ENCODE results near the gene RBFOX1. TPM values are rescaled to one million over a fixed set of nuclear protein-coding genes. Genes with fewer than 3 reads are reported as not detected.

Gene RBFOX1
- total and polyA plus RNA-seq, 5 donors, result 22.5 to 80.8 (median 65.0) TPM

DNA sequence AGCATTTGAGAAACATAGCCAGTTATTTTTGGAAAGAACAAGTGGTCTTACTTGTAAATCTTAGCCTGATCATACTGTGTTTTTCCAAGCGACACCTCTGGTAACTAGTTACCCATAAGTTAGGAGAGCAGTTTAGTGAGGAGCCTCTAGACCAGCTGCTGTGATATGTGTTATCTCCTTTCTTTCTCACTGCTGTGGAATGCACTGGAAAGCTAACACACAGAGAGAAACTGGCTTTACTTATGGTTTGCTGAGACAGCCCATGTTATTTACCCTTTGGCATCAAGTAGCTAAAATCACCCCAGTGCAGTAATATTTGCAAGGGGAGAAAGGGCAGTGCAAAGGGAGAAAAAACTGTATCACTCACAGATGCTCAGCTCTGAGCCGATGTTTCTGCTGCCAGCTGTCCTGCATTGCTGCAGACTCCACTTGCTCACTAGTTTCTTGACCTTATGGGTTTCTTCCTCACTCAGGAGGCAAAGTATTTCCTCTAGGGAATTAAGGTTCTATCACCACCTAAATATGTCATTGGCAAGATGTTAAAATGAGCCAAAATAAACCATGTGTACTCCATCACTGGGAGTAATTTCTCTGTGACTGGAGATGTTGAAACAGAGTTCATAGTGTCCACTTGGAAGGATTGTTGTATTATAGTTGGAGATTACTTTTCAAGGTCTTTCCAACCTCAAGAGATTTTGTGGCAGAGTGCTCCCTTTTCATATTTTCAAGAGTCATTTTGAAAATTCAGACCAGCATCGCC, 2.3 kb downstream of the RBFOX1 start:
- 29% methylated on average over 3 of the region's 3 CpGs for WGBS
- ATAC-seq, result no peak
- no peaks in the 10 kb centered on the region for H3K27me3 ChIP-seq (ENCODE audit: control insufficient read depth, insufficient read depth)
- H3K4me1 ChIP-seq (ENCODE audit: control insufficient read depth, insufficient read depth, low read length), result peaks cover 3% of the 10 kb centered on the region
- H3K4me3 ChIP-seq (ENCODE audit: low read length), result peak overlapping the region; percentile 63
- DNase-seq, result no peak
- intact Hi-C loops (cut with DNase I), result no loop called here
- H3K27ac ChIP-seq (ENCODE audit: low read length), result peak overlapping the region; percentile 96
- no peaks in the 10 kb centered on the region for H3K9me3 ChIP-seq (ENCODE audit: control insufficient read depth, low read length)

DNA sequence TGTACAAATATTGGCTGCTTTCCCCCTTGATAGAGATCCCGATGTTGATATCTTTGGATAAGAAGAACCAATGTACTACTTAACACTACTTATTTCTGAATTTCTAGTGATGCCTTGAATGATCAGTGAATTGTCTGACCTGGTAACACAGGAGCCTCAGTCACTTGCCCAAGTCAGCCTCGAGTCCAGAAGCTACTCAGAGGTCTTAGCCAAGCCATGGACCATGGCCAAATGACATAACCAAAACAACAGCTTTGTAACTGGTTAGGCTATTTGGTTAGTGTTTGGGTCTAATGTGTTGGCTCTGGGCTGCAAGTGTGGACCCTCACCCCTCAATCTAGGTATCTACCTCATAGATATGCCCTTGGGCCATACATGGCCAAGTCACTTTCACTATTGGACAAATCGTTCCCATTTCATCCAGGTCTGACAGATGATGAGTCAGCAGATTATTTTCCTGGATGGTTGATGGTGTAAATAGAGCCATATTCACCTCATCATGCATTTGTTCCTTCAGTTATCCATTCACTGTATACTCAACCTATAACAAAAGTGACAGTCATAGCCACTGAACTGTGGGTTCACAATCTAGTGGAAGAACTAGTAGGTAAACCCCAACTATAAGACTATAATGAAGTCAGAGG, 3.5 kb downstream of the RBFOX1 start:
- Histone ChIP-seq H3K27me3 (ENCODE audit: control insufficient read depth, insufficient read depth) (no peaks in the 10 kb centered on the region), H3K27ac (ENCODE audit: low read length) (peak overlapping the region; percentile 84), H3K9me3 (ENCODE audit: control insufficient read depth, low read length) (no peaks in the 10 kb centered on the region), H3K4me1 (ENCODE audit: control insufficient read depth, insufficient read depth, low read length) (peaks cover 3% of the 10 kb centered on the region), H3K4me3 (ENCODE audit: low read length) (no peak overlapping the region)
- DNase-seq (no peak), ATAC-seq (no peak)
- 43% methylated on average over 3 of the region's 3 CpGs for WGBS
- intact Hi-C loops (cut with DNase I), result no loop called here

DNA sequence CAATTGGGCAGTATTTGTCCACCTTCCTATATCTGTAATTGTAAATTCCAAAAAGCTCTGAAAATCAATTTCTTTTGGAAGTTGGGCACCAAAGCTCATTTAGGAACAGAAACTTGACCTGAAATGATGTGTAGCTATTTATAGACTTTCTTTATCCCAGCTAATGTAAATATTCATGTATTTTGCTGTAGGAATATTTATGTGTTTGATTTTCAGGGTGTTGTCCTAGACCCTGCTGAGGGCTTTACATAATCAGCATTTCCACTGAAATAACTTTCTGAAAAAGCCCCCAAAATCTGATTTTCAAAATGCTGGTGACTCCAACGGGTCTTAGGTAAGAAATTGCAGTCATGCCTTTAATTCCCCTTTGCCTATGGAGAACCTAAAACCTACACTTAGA, 4.1 kb downstream of the RBFOX1 start:
- Histone ChIP-seq H3K27ac (ENCODE audit: low read length) (peak overlapping the region; percentile 66), H3K4me1 (ENCODE audit: control insufficient read depth, insufficient read depth, low read length) (peaks cover 3% of the 10 kb centered on the region), H3K9me3 (ENCODE audit: control insufficient read depth, low read length) (no peaks in the 10 kb centered on the region), H3K27me3 (ENCODE audit: control insufficient read depth, insufficient read depth) (no peaks in the 10 kb centered on the region), H3K4me3 (ENCODE audit: low read length) (no peak overlapping the region)
- intact Hi-C loops (cut with DNase I), result no loop called here
- DNase-seq (no peak), ATAC-seq (no peak)
- WGBS, result 64% methylated on average over 1 of the region's 1 CpG

DNA sequence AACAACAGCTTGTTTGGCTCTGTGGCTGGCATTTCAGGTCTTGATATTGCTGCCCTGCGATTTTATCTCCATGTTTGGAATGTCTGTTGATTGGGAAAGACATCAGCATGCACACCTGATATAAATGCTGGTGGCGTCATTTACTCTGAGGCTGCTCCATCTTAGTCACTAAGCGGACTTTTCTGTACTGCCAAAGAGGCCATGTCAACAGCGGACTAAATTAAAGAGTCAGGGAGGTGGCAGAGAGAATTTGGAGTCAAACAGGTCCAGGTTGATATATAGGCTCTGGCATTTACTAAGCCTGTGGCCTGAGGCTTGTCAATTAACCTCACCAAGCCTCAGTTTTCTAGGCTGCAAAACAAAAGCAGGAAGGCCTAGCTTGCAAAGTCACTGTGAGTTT, 6.2 kb downstream of the RBFOX1 start:
- Histone ChIP-seq H3K27me3 (ENCODE audit: control insufficient read depth, insufficient read depth) (no peaks in the 10 kb centered on the region), H3K4me3 (ENCODE audit: low read length) (no peak overlapping the region), H3K27ac (ENCODE audit: low read length) (peak overlapping the region; percentile 61), H3K9me3 (ENCODE audit: control insufficient read depth, low read length) (no peaks in the 10 kb centered on the region), H3K4me1 (ENCODE audit: control insufficient read depth, insufficient read depth, low read length) (peaks cover 3% of the 10 kb centered on the region)
- DNase-seq (no peak), ATAC-seq (no peak)
- intact Hi-C loops (cut with DNase I), result no loop called here
- WGBS, result 52% methylated on average over 4 of the region's 4 CpGs

DNA sequence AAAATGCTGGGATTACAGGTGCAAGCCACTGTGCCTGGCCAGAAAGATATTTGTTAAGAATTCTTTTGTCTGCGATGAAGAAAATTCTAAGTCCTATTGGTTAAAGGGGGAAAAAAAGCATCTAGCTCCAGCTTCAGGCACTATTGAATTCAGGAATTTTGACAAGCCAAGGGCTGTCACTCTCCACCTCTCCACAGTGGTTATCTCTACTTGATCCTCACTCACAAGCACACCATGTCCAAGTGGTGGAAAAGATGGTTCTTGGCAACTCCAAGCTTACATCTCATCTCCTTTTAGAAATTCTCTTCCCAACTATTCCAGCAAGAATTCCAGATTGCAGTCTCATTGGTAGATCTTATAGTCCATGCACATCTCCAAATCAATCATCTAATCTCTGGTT, 7.1 kb downstream of the RBFOX1 start:
- Histone ChIP-seq H3K9me3 (ENCODE audit: control insufficient read depth, low read length) (no peaks in the 10 kb centered on the region), H3K27ac (ENCODE audit: low read length) (peak overlapping the region; percentile 46), H3K4me1 (ENCODE audit: control insufficient read depth, insufficient read depth, low read length) (peaks cover 3% of the 10 kb centered on the region), H3K27me3 (ENCODE audit: control insufficient read depth, insufficient read depth) (no peaks in the 10 kb centered on the region), H3K4me3 (ENCODE audit: low read length) (no peak overlapping the region)
- peak; percentile 55 to 65 for ATAC-seq
- intact Hi-C loops (cut with DNase I), result no loop called here
- 81% methylated on average over 1 of the region's 1 CpG for WGBS
- no peak for DNase-seq

DNA sequence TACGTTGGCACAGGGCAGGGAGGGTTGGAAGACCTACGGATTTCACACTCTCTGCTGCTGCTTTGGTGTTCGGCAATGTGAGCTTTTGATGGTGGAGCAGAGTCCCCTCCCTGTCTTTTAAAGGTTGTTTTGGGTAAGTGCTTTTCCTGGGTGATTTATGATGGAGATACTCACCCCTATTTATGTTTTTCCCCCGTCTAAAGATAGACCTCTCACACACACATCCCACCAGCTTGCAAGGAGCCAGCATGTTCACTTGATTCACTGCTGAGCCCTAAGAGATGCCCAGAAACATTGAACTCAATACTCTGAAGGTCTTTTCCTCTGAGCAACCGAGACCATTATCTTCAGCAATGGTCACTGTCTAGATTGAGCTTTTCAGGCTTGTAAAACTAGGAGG, 8.3 kb downstream of the RBFOX1 start:
- Histone ChIP-seq H3K9me3 (ENCODE audit: control insufficient read depth, low read length) (no peaks in the 10 kb centered on the region), H3K4me1 (ENCODE audit: control insufficient read depth, insufficient read depth, low read length) (peaks cover 3% of the 10 kb centered on the region), H3K27ac (ENCODE audit: low read length) (peak overlapping the region; percentile 68), H3K27me3 (ENCODE audit: control insufficient read depth, insufficient read depth) (no peaks in the 10 kb centered on the region), H3K4me3 (ENCODE audit: low read length) (no peak overlapping the region)
- intact Hi-C loops (cut with DNase I), result no loop called here
- ATAC-seq, result no peak
- no peak for DNase-seq
- 51% methylated on average over 5 of the region's 5 CpGs for WGBS

DNA sequence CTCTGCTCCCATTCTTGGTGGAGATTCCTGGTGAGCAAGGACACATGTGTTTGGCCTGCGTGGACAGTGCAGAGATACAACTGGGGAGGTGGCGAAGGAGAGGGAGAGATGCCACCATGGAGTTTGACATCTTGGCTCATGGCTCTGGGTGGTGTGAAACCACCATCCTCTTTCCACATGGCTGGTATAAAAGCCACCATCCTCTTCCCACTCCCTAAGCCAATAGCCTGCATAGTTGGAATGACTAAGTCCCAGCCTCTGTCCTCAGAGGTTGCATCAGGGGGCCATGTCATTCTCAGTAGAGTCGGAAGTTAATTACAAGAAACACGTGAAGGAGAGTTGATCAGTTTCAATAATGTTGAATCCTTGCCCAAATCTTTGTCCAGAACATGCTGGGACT, 10.0 kb downstream of the RBFOX1 start:
- Histone ChIP-seq H3K4me1 (ENCODE audit: control insufficient read depth, insufficient read depth, low read length) (peaks cover 4% of the 10 kb centered on the region), H3K27me3 (ENCODE audit: control insufficient read depth, insufficient read depth) (no peaks in the 10 kb centered on the region), H3K9me3 (ENCODE audit: control insufficient read depth, low read length) (no peaks in the 10 kb centered on the region), H3K27ac (ENCODE audit: low read length) (no peak overlapping the region), H3K4me3 (ENCODE audit: low read length) (no peak overlapping the region)
- DNase-seq (no peak), ATAC-seq (no peak)
- intact Hi-C loops (cut with DNase I), result no loop called here
- WGBS, result 80% methylated on average over 4 of the region's 4 CpGs

DNA sequence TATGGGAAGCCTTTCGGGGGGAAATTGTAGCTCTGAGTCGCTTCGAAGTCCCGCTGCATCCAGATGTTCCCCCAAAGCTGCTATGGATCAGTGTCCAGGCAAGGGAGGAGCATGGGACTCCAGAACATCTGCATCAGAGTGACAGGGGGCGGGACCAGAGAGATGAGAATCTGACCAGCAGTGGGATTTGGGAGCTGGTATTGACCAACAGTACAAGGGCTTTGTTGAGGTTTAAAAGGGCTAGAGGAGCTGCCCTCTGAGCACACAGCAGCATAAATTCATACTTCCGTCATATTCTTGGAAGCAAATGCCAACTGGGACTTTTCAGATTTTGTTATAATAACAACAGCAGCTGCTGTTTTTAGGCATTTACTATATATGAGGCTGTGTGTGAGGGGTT, 10.6 kb downstream of the RBFOX1 start:
- Histone ChIP-seq H3K27me3 (ENCODE audit: control insufficient read depth, insufficient read depth) (no peaks in the 10 kb centered on the region), H3K27ac (ENCODE audit: low read length) (no peak overlapping the region), H3K4me3 (ENCODE audit: low read length) (no peak overlapping the region), H3K9me3 (ENCODE audit: control insufficient read depth, low read length) (no peaks in the 10 kb centered on the region), H3K4me1 (ENCODE audit: control insufficient read depth, insufficient read depth, low read length) (peaks cover 4% of the 10 kb centered on the region)
- WGBS, result 77% methylated on average over 6 of the region's 6 CpGs
- ATAC-seq (no peak), DNase-seq (no peak)
- intact Hi-C loops (cut with DNase I), result no loop called here

DNA sequence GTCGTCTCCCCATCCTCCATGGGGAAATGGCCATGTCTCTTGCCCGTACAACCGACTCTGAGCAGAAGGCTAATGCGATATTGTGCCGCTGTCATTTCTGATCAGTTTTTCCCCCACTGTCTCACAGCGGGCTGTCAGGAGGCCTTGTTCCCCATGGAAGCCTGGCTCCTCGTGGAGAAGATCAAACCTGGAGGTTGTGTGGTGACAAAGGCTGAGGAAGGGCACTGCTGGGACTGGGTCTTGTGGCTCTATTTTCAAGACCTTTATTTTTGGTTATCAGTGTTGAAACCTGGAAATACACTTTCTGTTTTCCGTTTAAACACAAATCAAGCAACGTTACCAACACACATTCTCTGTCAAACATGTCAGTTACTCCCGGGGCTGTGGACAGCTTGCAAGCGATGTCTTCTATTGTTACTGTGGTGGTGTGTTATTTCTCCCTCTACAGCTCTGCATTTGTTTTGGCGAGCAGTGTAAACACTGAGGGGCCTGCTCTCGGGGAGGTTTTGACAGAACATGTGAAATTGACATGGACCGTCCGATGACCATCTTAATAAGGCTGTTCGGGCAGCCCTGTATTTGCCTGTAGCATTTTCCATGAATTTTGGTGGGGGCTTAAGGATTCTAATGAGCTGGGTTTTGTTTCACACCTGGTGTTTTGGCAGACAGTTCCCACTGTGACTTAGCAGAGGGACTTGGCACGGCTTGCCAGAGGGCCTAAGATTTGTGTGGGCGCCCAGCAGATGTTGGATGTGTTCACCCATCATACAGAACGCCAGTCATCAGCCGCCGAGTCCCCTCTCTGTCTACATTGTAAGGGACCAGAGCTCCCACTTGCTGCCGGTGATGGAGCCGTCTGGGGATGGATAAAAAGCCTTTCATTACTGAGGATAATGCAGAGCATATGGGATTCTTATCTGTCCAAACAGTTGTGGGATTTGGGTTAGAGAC, 12.5 kb downstream of the RBFOX1 start:
- WGBS, result 29% methylated on average over 23 of the region's 23 CpGs
- DNase-seq (peak in 1 of 3 donors; percentile 56), ATAC-seq (peak; percentile 61 to 80)
- Histone ChIP-seq H3K9me3 (ENCODE audit: control insufficient read depth, low read length) (no peaks in the 10 kb centered on the region), H3K27ac (ENCODE audit: low read length) (peak overlapping the region; percentile 75), H3K4me1 (ENCODE audit: control insufficient read depth, insufficient read depth, low read length) (peaks cover 4% of the 10 kb centered on the region), H3K4me3 (ENCODE audit: low read length) (no peak overlapping the region), H3K27me3 (ENCODE audit: control insufficient read depth, insufficient read depth) (no peaks in the 10 kb centered on the region)
- intact Hi-C loops (cut with DNase I), result no loop called here

DNA sequence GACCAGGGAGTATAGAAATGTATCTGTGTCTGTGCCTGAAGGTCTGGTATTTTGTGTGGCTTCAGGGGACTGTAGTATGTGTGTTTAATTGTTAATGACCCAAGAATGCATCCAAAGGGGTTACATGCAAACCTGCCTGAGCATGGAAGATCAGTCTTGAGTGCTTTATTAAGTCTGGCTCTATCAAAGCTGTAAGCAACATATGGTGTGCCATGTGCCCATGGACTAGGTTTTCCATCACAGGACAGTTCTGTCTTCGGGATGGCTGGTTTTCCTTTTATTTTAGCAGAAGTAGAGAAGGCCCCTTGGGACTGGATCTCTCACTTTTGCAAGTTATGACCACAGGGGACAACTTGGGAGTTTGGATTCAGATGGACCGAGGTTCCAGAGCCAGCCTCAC, 18.2 kb downstream of the RBFOX1 start:
- peaks cover 8% of the 10 kb centered on the region for H3K4me1 ChIP-seq (ENCODE audit: control insufficient read depth, insufficient read depth, low read length)

More for the DNA sequence above, 18.2 kb downstream of the RBFOX1 start:
- WGBS, result 91% methylated on average over 2 of the region's 2 CpGs
- no peak for DNase-seq
- H3K27me3 ChIP-seq (ENCODE audit: control insufficient read depth, insufficient read depth), result no peaks in the 10 kb centered on the region
- no peaks in the 10 kb centered on the region for H3K9me3 ChIP-seq (ENCODE audit: control insufficient read depth, low read length)
- no peak overlapping the region for H3K27ac ChIP-seq (ENCODE audit: low read length)
- intact Hi-C loops (cut with DNase I), result no loop called here
- H3K4me3 ChIP-seq (ENCODE audit: low read length), result no peak overlapping the region
- ATAC-seq, result no peak
